ENCODE results near the gene OR8G1. TPM values are rescaled to one million over a fixed set of nuclear protein-coding genes. Genes with fewer than 3 reads are reported as not detected.

The OR8G1 gene
- total and polyA plus RNA-seq, 9 of the 15 experiments (the other 6 are each of a cell fraction or from before 2014, with no cell fraction given): 0.03 to 1.4 (median 0.51) TPM; not detected in 1

GRCh38 chr11:124238512-124238911 lies 2.4 kb upstream of the OR8G1 start (continued):
- no peak for TF ChIP-seq FOXM1 (IDR thresholded peaks at IDR 0.05; ENCODE audit: low read depth)
- no peak for TF ChIP-seq FOXM1 (CRISPR knock-in tag; IDR thresholded peaks at IDR 0.05; ENCODE audit: low read depth)
- TF ChIP-seq CEBPZ (IDR thresholded peaks at IDR 0.05; ENCODE audit: borderline replicate concordance, low read depth, low read length): no peak
- TF ChIP-seq MTA2 (IDR thresholded peaks at IDR 0.05; ENCODE audit: low read depth): no peak
- TF ChIP-seq BCL6 (CRISPR knock-in tag; IDR thresholded peaks at IDR 0.05): no peak
- no peak for TF ChIP-seq RCOR1 (IDR thresholded peaks at IDR 0.05; ENCODE audit: borderline replicate concordance in 1 of 2, low read depth in 2 of 2, low read length in 2 of 2)
- no peak for TF ChIP-seq ZNF232 (CRISPR knock-in tag; IDR thresholded peaks at IDR 0.05)
- TF ChIP-seq HDAC1 (IDR thresholded peaks at IDR 0.05): no peak
- no peak for TF ChIP-seq ASH1L (IDR thresholded peaks at IDR 0.05; ENCODE audit: borderline replicate concordance, low read depth, partially characterized antibody)
- no peak for TF ChIP-seq NFIX (CRISPR knock-in tag; IDR thresholded peaks at IDR 0.05; ENCODE audit: low read depth)
- no peak for TF ChIP-seq LARP7 (IDR thresholded peaks at IDR 0.05)
- peak; percentile 83 for TF ChIP-seq USF1 (CRISPR knock-in tag; IDR thresholded peaks at IDR 0.05)
- TF ChIP-seq ZC3H11A (IDR thresholded peaks at IDR 0.05; ENCODE audit: low read depth, low read length): no peak
- no peak for TF ChIP-seq TFAM (CRISPR knock-in tag; conservative IDR thresholded peaks at IDR 0.05)
- TF ChIP-seq CREM (IDR thresholded peaks at IDR 0.05; ENCODE audit: low read depth): 0 out of 2 replicates have a peak, but pooled peaks have one; percentile 23
- no peak for TF ChIP-seq MYC (IDR thresholded peaks at IDR 0.05; ENCODE audit: low read depth, low read length)
- no peak for TF ChIP-seq MYC (CRISPR knock-in tag; IDR thresholded peaks at IDR 0.05; ENCODE audit: borderline replicate concordance, low read depth)
- TF ChIP-seq ZNF140 (CRISPR knock-in tag; IDR thresholded peaks at IDR 0.05): no peak
- peak; percentile 46; the same call in 1 of the 2 replicates for TF ChIP-seq ZNF592 (IDR thresholded peaks at IDR 0.05)

Data from K562 (cell line).